ENCODE data around the gene FBXL16. TPM values are rescaled to one million over a fixed set of nuclear protein-coding genes. Genes with fewer than 3 reads are reported as not detected.

FBXL16 gene
- total and polyA plus RNA-seq, 9 of the 15 experiments (the other 6 are each of a cell fraction or from before 2014, with no cell fraction given): 0.21 to 8.2 (median 1.7) TPM

- ChIA-PET CTCF (ENCODE audit: low intra/inter-chr PET ratio) (interaction anchor here (0.6 kb wide), 1 partner anchor 81 kb away, joined by 5 read pairs; no protein-coding TSS in a partner anchor), POLR2A (interaction anchor here (0.7 to 1.0 kb wide), 3 partner anchors 28 to 171 kb away, joined by 3 read pairs; no protein-coding TSS in a partner anchor)
- no peak overlapping the region for H3K4me3 ChIP-seq
- 0% methylated on average over 3 of the region's 3 CpGs for WGBS (ENCODE audit: insufficient coverage, low coverage, missing lambda C conversion rate)
- no peak for FAIRE-seq
- H3K9me3 ChIP-seq (replicated peaks; ENCODE audit: control insufficient read depth, insufficient read depth, low read depth, low read length): no peaks in the 10 kb centered on the region
- intact Hi-C loops (cut with micrococcal nuclease) (no loop called here), in situ Hi-C loops (cut with MboI) (no loop called here)
- H3K36me3 ChIP-seq (ENCODE audit: control insufficient read depth, insufficient read depth, low read length): no peaks in the 10 kb centered on the region
- no peak for ATAC-seq
- no peak for DNase-seq (ENCODE audit: extremely low read depth in 1 of 4, low spot score in 3 of 4)
- TF ChIP-seq ZBTB5 (IDR thresholded peaks at IDR 0.05) (no peak), RBM34 (IDR thresholded peaks at IDR 0.05; ENCODE audit: borderline replicate concordance, insufficient read depth, low read length) (no peak), MAFG (tag; conservative IDR thresholded peaks at IDR 0.05) (no peak), ZNF77 (CRISPR knock-in tag; IDR thresholded peaks at IDR 0.05) (no peak), TCF15 (CRISPR knock-in tag; IDR thresholded peaks at IDR 0.05) (no peak), POLR2G (IDR thresholded peaks at IDR 0.05; ENCODE audit: low read depth, low read length) (no peak), THRB (CRISPR knock-in tag; conservative IDR thresholded peaks at IDR 0.05) (no peak), ZNF263 (CRISPR knock-in tag; IDR thresholded peaks at IDR 0.05; ENCODE audit: borderline replicate concordance) (peak; percentile 93), GABPA (tag; conservative IDR thresholded peaks at IDR 0.05; ENCODE audit: low read depth) (no peak)
- H4K20me1 ChIP-seq (replicated peaks; ENCODE audit: control insufficient read depth, insufficient read depth, low read length): peaks cover 26% of the 10 kb centered on the region; the same call in 1 of the 2 replicates
- peaks cover 0 to 65% of the 10 kb centered on the region in 2 experiments; a peak in 3 of 5 replicates for H3K4me1 ChIP-seq (replicated peaks in 1 of 2; ENCODE audit: control insufficient read depth in 2 of 2, insufficient read depth in 2 of 2, low read length in 2 of 2)
- peaks cover 0 to 27% of the 10 kb centered on the region in 2 experiments; a peak in 3 of 5 replicates for H3K27me3 ChIP-seq (ENCODE audit: control insufficient read depth in 2 of 2, insufficient read depth in 2 of 2, low read length in 2 of 2)
- H3K9me1 ChIP-seq (ENCODE audit: control insufficient read depth, insufficient read depth, low read length): no peaks in the 10 kb centered on the region
- H3K4me2 ChIP-seq (ENCODE audit: insufficient read depth, low read length): no peak overlapping the region
- no TSS peak for BruUV-seq (replicated peaks)
- H3K79me2 ChIP-seq (ENCODE audit: control insufficient read depth, insufficient read depth, low read length): no peaks in the 10 kb centered on the region
- no peak overlapping the region for H2AFZ ChIP-seq (ENCODE audit: low read depth, low read length)
- H3K27ac ChIP-seq (ENCODE audit: extremely low read depth, low read depth, low read length): no peak overlapping the region
- no peak overlapping the region for H3K9ac ChIP-seq (ENCODE audit: insufficient read depth in 1 of 2, low read depth in 2 of 2, low read length in 2 of 2)
These were observed 2.4 kb upstream of the FBXL16 start for GRCh38 chr16:708019-708418.

Measured in K562 (cell line).